Nephron progenitor cell (in vitro differentiated cells): ENCODE data around the gene MDH1.
"Not testable (repeated sequence)": the region's sequence is repeated elsewhere in the genome, so short reads cannot be mapped to it uniquely, and the experiment has no call there.

Experiments used
- DNase-seq: peaks from one replicate; pipeline ENCODE4 v3.0.0; 2021
- H3K27ac Mint-ChIP-seq: 2 replicates; pipeline ENCODE4 v1.8.0; 2021; ENCODE audit warnings: mild to moderate bottlenecking, moderate library complexity, mixed read lengths
- H3K27me3 Mint-ChIP-seq: 2 replicates; pipeline ENCODE4 v1.8.0; 2021; ENCODE audit warnings: mild to moderate bottlenecking, low read depth, mixed read lengths; ENCODE audit not compliant: poor library complexity
- H3K36me3 Mint-ChIP-seq: 2 replicates; pipeline ENCODE4 v1.8.0; 2021; ENCODE audit warnings: low read depth, mixed read lengths
- H3K4me1 Mint-ChIP-seq: 2 replicates; pipeline ENCODE4 v1.8.0; 2021; ENCODE audit warnings: mixed read lengths
- H3K4me3 Mint-ChIP-seq: 2 replicates; pipeline ENCODE4 v1.8.0; 2021; ENCODE audit warnings: mild to moderate bottlenecking, moderate library complexity, mixed read lengths
- H3K9me3 Mint-ChIP-seq: 2 replicates; pipeline ENCODE4 v1.8.0; 2021; ENCODE audit warnings: mild to moderate bottlenecking, moderate library complexity, mixed read lengths
- TF ChIP-seq, protein P1 (sequence below): fragments of 200-600 bp; sonication (generic); IDR thresholded peaks from 2 replicates; pipeline ENCODE4 v1.5.0; 2021; ENCODE audit warnings: antibody characterized with exemption

The MDH1 gene

DNA sequence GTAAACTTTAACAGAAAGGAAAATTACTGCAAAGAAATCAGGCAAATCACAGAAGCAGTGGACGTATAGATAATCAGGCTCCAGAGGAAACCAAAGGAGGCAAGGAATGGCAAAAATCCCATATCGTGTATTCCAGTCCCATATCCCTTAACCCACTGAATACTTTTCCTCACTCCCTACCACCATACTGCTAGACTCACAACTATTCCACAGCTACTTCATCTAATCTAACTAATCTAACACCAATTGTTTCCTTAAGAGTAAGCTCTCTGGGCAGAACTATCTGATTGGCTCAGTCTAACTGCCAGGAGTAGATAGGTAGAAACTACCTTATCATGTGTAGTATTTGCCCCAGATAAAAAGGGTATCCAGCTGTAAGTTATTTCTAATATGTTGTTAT is 16.8 kb upstream of the MDH1 start:
- H3K36me3 Mint-ChIP-seq, result peaks cover 9% of the 10 kb centered on the region
- H3K9me3 Mint-ChIP-seq, result peaks cover 35% of the 10 kb centered on the region
- no peaks in the 10 kb centered on the region for H3K27me3 Mint-ChIP-seq
- no peak overlapping the region for H3K27ac Mint-ChIP-seq
- DNase-seq, result no peak
- no peak overlapping the region for H3K4me3 Mint-ChIP-seq
- TF ChIP-seq, protein P1, sequence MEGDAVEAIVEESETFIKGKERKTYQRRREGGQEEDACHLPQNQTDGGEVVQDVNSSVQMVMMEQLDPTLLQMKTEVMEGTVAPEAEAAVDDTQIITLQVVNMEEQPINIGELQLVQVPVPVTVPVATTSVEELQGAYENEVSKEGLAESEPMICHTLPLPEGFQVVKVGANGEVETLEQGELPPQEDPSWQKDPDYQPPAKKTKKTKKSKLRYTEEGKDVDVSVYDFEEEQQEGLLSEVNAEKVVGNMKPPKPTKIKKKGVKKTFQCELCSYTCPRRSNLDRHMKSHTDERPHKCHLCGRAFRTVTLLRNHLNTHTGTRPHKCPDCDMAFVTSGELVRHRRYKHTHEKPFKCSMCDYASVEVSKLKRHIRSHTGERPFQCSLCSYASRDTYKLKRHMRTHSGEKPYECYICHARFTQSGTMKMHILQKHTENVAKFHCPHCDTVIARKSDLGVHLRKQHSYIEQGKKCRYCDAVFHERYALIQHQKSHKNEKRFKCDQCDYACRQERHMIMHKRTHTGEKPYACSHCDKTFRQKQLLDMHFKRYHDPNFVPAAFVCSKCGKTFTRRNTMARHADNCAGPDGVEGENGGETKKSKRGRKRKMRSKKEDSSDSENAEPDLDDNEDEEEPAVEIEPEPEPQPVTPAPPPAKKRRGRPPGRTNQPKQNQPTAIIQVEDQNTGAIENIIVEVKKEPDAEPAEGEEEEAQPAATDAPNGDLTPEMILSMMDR, result no peak
- no peaks in the 10 kb centered on the region for H3K4me1 Mint-ChIP-seq

DNA sequence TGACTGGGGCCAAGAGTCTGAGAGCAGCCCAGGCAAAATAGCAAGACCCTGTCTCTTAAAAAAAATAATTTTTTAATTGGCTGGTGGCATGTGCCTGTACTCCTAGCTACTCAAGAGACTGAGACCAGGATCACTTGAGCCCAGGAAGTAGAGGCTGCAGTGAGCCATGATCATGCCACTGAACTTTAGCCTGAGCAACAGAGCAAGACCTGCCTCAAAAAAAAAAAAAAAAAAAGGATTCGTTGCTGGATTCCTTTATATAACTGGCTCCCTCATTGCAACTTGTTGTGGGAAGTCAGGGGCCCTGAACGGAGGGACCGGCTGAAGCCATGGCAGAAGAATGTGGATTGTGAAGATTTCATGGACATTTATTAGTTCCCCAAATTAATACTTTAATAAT is 15.7 kb upstream of the MDH1 start:
- not testable (repeated sequence) for DNase-seq, H3K4me3 Mint-ChIP-seq, H3K27me3 Mint-ChIP-seq, H3K36me3 Mint-ChIP-seq, H3K27ac Mint-ChIP-seq, H3K4me1 Mint-ChIP-seq
- H3K9me3 Mint-ChIP-seq, result peaks cover 25% of the 10 kb centered on the region

DNA sequence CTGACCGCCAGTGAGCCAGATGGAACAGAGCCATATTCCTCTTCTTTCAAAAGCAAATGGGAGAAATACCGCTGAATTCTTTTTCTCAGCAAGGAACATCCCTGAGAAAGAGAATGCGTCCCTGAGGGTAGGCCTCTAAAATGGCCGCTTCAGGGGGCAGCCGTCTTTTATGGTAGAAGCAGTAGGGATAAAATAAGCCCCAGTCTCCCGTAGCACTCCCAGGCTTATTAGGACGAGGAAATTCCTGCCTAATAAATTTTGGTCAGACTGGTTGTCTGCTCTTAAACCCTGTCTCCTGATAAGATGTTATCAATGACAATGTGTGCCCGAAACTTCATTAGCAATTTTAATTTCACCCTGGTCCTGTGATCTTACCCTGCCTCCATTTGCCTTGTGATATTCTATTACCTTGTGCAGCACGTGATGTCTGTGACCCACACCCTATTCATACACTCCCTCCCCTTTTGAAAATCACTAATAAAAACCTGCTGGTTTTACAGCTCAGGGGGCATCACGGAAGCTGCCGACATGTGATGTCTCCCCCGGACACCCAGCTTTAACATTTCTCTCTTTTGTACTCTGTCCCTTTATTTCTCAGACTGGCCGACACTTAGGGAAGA is 14.9 kb upstream of the MDH1 start:
- DNase-seq, H3K4me3 Mint-ChIP-seq, H3K27me3 Mint-ChIP-seq, H3K27ac Mint-ChIP-seq, H3K4me1 Mint-ChIP-seq, H3K36me3 Mint-ChIP-seq: not testable (repeated sequence)
- peaks cover 18% of the 10 kb centered on the region for H3K9me3 Mint-ChIP-seq

DNA sequence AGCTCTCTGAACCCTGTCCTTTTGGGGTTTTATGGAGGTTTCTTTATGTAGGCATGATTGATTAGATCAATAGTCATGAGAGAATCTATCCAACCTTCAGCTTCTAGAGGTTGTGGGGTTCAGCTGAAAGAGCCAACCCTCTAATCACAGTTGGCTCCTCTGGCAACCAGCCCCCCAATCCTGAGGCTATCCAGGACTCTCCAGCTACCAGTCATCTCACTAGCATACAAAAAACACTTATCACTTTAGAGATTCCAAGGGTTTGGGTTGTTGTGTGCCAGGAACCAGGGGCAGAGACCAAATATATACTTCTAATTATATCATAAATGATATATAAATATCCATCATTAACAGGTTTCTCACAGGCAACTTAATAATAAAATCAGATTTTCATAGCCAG is 12.2 kb upstream of the MDH1 start:
- no peak for DNase-seq
- TF ChIP-seq, protein P1, result no peak
- no peaks in the 10 kb centered on the region for H3K27me3 Mint-ChIP-seq
- no peak overlapping the region for H3K27ac Mint-ChIP-seq
- peaks cover 5% of the 10 kb centered on the region for H3K36me3 Mint-ChIP-seq
- peaks cover 18% of the 10 kb centered on the region for H3K9me3 Mint-ChIP-seq
- H3K4me1 Mint-ChIP-seq, result no peaks in the 10 kb centered on the region
- no peak overlapping the region for H3K4me3 Mint-ChIP-seq

DNA sequence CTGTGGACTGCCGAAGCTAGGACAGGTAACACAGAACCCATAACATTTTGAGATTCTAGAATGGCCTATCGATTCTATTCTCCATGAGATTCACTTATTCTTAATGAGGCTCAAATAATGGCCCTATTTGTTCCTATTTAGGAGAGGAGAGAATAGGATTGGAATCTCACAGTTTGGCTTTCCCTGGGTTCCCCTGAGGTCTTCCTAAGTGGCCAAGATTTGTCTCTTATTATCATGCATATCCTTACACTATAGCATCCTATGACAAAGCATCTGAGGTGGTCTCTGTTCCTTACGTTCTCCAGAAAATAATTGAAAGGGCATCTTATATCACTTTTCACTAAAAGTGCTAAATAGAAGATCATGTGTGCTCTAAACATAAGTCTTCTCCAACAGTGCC is 10.0 kb upstream of the MDH1 start:
- Mint-ChIP-seq H3K27me3 (peaks cover 5% of the 10 kb centered on the region), H3K36me3 (peaks cover 5% of the 10 kb centered on the region), H3K4me3 (no peak overlapping the region), H3K4me1 (no peaks in the 10 kb centered on the region), H3K9me3 (peaks cover 7% of the 10 kb centered on the region), H3K27ac (no peak overlapping the region)
- TF ChIP-seq, protein P1, result no peak
- DNase-seq, result no peak

DNA sequence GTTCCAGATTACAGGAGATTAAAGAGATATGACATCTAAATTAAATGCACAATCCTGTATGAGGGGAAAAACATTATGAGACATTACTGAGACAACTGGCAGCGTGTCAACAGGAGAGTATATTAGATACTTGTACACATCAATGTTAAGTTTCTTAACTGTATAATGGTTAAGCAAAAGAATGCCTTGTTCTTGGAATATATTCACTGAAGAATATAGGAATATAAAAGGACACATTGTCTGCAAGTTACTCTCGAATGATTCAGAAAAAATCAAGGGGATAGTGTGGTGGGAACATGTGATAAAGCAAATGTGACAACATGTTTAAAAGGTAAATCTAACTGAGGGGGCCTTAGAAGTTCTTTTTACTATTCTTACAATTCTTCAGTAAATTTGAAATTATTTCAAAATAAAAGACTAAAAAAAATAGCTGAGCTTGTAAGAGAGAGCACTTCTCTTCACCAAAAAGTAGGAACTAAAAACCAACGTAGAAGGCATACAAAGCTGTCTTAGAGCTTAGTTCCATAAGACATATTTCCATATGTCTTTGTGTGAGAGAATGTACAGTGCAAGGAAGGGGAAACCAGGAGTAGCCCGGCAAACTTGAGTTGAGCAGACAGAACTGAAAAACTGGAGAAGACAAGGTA is 8.0 kb upstream of the MDH1 start:
- H3K9me3 Mint-ChIP-seq, result no peaks in the 10 kb centered on the region
- DNase-seq, result no peak
- TF ChIP-seq, protein P1, result no peak
- H3K27me3 Mint-ChIP-seq, result peaks cover 5% of the 10 kb centered on the region
- H3K36me3 Mint-ChIP-seq, result no peaks in the 10 kb centered on the region
- no peaks in the 10 kb centered on the region for H3K4me1 Mint-ChIP-seq
- no peak overlapping the region for H3K4me3 Mint-ChIP-seq
- H3K27ac Mint-ChIP-seq, result no peak overlapping the region
